TTC549 (cell line): ENCODE data around the gene C1orf210.

Source experiments
- FAIRE-seq: peaks from 2 replicates; lab custom pipeline; 2012; peaks lifted over from hg19 to GRCh38; lab: Jason Lieb, UNC

Gene C1orf210

GRCh38 chr1:43293896-43294760 lies 8.7 kb upstream of the C1orf210 start:
- FAIRE-seq: no peak

- no peak for FAIRE-seq
Measured at GRCh38 chr1:43293176-43293575, 7.8 kb upstream of the C1orf210 start.

GRCh38 chr1:43292679-43293078 lies 7.3 kb upstream of the C1orf210 start:
- FAIRE-seq: no peak

- no peak for FAIRE-seq
Measured at GRCh38 chr1:43292216-43292615, 6.8 kb upstream of the C1orf210 start.

- no peak for FAIRE-seq
Measured at GRCh38 chr1:43288785-43289706, 3.7 kb upstream of the C1orf210 start.

- no peak for FAIRE-seq
Measured at GRCh38 chr1:43288058-43288784, 2.8 kb upstream of the C1orf210 start.

GRCh38 chr1:43286533-43286932 lies 1.2 kb upstream of the C1orf210 start:
- no peak for FAIRE-seq

- no peak for FAIRE-seq
Measured at GRCh38 chr1:43286115-43286514, 734 bp upstream of the C1orf210 start.

DNA sequence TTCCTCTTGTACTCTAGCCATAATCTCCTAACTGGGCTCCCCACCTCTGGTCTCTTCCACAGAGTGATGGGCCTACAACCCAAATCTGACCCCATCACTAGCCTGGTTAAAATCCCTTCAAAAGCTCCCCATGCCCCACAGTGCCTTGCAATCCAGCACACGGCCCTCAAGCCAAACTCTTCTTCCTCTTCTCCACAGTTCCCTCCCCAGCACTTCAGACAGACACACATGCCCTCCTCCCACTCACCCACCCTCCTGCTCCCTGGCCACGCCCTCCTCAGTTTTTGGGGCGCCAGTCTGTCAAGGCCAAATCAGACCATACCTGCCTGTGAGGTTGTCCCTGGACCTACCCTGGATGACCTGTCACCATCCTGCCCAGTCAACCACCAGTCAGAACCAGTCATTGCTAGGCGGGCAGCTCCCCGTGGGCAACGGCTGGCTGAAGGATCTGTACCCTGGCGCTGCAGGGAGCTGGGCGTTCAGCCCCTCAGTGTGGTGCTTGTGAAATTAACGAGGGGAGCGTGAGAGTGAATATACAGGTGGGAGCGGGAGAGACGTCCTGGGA lies 753 bp downstream of the C1orf210 start:
- FAIRE-seq: no peak

DNA sequence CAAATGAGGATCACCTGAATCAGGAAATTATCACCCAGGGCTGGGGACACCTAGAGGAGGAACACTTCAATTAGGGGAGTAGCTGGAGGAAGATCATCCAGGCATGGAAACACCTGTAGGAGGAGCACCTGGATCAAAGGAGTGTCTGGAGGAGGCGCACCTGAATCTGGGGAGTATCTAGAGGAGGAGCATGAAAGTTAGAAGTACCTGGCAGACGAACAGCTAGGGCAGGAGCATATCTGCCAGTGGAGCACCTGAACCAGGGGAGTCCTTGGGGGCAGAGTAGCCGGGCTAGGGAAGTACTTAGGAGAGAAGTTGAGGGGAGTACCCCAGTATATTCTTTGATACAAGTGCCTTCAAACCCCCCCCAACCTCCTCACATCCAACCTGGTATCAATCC lies 1.3 kb downstream of the C1orf210 start:
- FAIRE-seq: no peak

GRCh38 chr1:43282220-43283195 lies 2.9 kb downstream of the C1orf210 start:
- no peak for FAIRE-seq

- no peak for FAIRE-seq
Measured at GRCh38 chr1:43280692-43281091, 4.7 kb downstream of the C1orf210 start.

GRCh38 chr1:43279666-43280065 lies 5.7 kb downstream of the C1orf210 start:
- no peak for FAIRE-seq

DNA sequence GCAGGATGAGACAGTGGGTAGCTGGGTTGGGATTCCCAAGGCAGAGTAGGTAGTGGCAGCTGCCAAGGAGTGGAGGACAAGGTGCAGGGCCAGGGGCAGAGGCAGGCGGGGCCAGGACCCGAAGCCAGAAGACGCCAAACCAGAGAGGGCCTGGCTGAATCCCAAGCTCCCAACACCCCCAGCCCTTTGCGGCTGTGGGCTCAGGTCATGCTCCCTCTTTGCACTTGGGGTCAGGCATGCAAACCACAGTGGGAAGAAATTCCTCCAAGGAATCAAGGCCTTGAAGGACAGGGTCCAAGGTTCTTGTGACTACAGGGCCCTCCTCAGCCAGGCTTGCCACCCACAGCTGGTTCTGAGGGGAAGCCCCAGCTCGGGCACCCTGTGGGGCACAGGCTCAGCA lies 6.2 kb downstream of the C1orf210 start:
- no peak for FAIRE-seq

GRCh38 chr1:43277116-43277876 lies 8.1 kb downstream of the C1orf210 start:
- no peak for FAIRE-seq

GRCh38 chr1:43276673-43277072 lies 8.7 kb downstream of the C1orf210 start:
- FAIRE-seq: no peak

GRCh38 chr1:43275826-43276620 lies 9.4 kb downstream of the C1orf210 start:
- FAIRE-seq: no peak

GRCh38 chr1:43274804-43275180 lies 10.6 kb downstream of the C1orf210 start:
- no peak for FAIRE-seq

GRCh38 chr1:43274125-43274803 lies 11.1 kb downstream of the C1orf210 start:
- no peak for FAIRE-seq
